Measurements from ENCODE around the gene PTPN20.
"Not testable (repeated sequence)": the region's sequence is repeated elsewhere in the genome, so short reads cannot be mapped to it uniquely, and the experiment has no call there.

Gene PTPN20

GRCh38 chr10:46948687-46949518 lies 37.7 kb downstream of the PTPN20 start:
- intact Hi-C loops (cut with DNase I); DNase-seq: not testable (repeated sequence)

GRCh38 chr10:46952540-46952939 lies 41.3 kb downstream of the PTPN20 start:
- DNase-seq; intact Hi-C loops (cut with DNase I): not testable (repeated sequence)

GRCh38 chr10:46960742-46961141 lies 49.5 kb downstream of the PTPN20 start:
- intact Hi-C loops (cut with DNase I); DNase-seq: not testable (repeated sequence)

- intact Hi-C loops (cut with DNase I); DNase-seq: not testable (repeated sequence)
Measured at GRCh38 chr10:46963356-46963755, 52.1 kb downstream of the PTPN20 start.

- intact Hi-C loops (cut with DNase I); DNase-seq: not testable (repeated sequence)
Measured at GRCh38 chr10:46967013-46967412, 55.8 kb downstream of the PTPN20 start.

- intact Hi-C loops (cut with DNase I); DNase-seq: not testable (repeated sequence)
Measured at GRCh38 chr10:46980223-46980622, 69.0 kb downstream of the PTPN20 start.

- intact Hi-C loops (cut with DNase I); DNase-seq: not testable (repeated sequence)
Measured at GRCh38 chr10:46987233-46987924, 76.2 kb downstream of the PTPN20 start.

GRCh38 chr10:46992803-46993561 lies 81.8 kb downstream of the PTPN20 start:
- intact Hi-C loops (cut with DNase I), result no loop called here
- peak in 8 of 10 donors; percentile 12 to 86 (median 48) for DNase-seq

- DNase-seq, result no peak
Measured at GRCh38 chr10:46995234-46995633, 84.0 kb downstream of the PTPN20 start.

GRCh38 chr10:46998192-46998591 lies 87.0 kb downstream of the PTPN20 start:
- DNase-seq, result no peak
- intact Hi-C loops (cut with DNase I), result no loop called here

More at GRCh38 chr10:46995234-46995633, 84.0 kb downstream of the PTPN20 start:
- intact Hi-C loops (cut with DNase I), result no loop called here

- intact Hi-C loops (cut with DNase I), result no loop called here
- no peak for DNase-seq
Measured at GRCh38 chr10:46998595-46998994, 87.4 kb downstream of the PTPN20 start.

GRCh38 chr10:46999217-46999616 lies 88.0 kb downstream of the PTPN20 start:
- intact Hi-C loops (cut with DNase I), result no loop called here
- DNase-seq, result no peak

- peak in 1 of 10 donors; percentile 29 for DNase-seq
- intact Hi-C loops (cut with DNase I), result no loop called here
Measured at GRCh38 chr10:47008769-47009168, 97.5 kb downstream of the PTPN20 start.

GRCh38 chr10:47009215-47009838 lies 98.1 kb downstream of the PTPN20 start:
- intact Hi-C loops (cut with DNase I), result no loop called here
- DNase-seq, result peak in 1 of 10 donors; percentile 9

- no peak for DNase-seq
Measured at GRCh38 chr10:47010036-47010435, 98.8 kb downstream of the PTPN20 start.

GRCh38 chr10:47012214-47012613 lies 101.0 kb downstream of the PTPN20 start:
- DNase-seq, result no peak
- intact Hi-C loops (cut with DNase I), result no loop called here

More at GRCh38 chr10:47010036-47010435, 98.8 kb downstream of the PTPN20 start:
- intact Hi-C loops (cut with DNase I), result no loop called here

- DNase-seq, result peak in 1 of 10 donors; percentile 46
- intact Hi-C loops (cut with DNase I), result no loop called here
Measured at GRCh38 chr10:47013507-47014154, 102.4 kb downstream of the PTPN20 start.

- intact Hi-C loops (cut with DNase I), result no loop called here
Measured at GRCh38 chr10:47015404-47015803, 104.2 kb downstream of the PTPN20 start.

GRCh38 chr10:47016564-47016963 lies 105.3 kb downstream of the PTPN20 start:
- peak in 1 of 10 donors; percentile 27 for DNase-seq
- intact Hi-C loops (cut with DNase I), result no loop called here

More at GRCh38 chr10:47015404-47015803, 104.2 kb downstream of the PTPN20 start:
- no peak for DNase-seq
